Measurements from ENCODE around the gene C1QTNF6. TPM values are rescaled to one million over a fixed set of nuclear protein-coding genes. Genes with fewer than 3 reads are reported as not detected.

The C1QTNF6 gene
- total and polyA plus RNA-seq, 2 donors (not counting 1 experiment from before 2014, with no cell fraction given) = 3.5 to 7.4 TPM

- H3K27ac ChIP-seq (ENCODE audit: insufficient read depth, low read length) = peak overlapping the region; percentile 44
- H3K4me1 ChIP-seq (ENCODE audit: control insufficient read depth, extremely low read depth, insufficient read depth, low read length) = peaks cover 18% of the 10 kb centered on the region
- TF ChIP-seq EZH2 (IDR thresholded peaks at IDR 0.05; ENCODE audit: low read length, missing control alignments) (no peak), CTCF (conservative IDR thresholded peaks at IDR 0.05 in 1 of 2, IDR thresholded peaks at IDR 0.05 in 1 of 2; ENCODE audit: low read depth in 1 of 2, low read length in 2 of 2) (no peak)
- no peak overlapping the region for H3K4me3 ChIP-seq (replicated peaks in 1 of 4; ENCODE audit: control extremely low read depth in 1 of 4, insufficient read depth in 1 of 4, low read depth in 3 of 4, low read length in 4 of 4)
- no peaks in the 10 kb centered on the region for H4K20me1 ChIP-seq (ENCODE audit: control insufficient read depth, extremely low read depth, insufficient read depth, low read length)
- H3K36me3 ChIP-seq (ENCODE audit: control insufficient read depth, insufficient read depth, low read length) = no peaks in the 10 kb centered on the region
- H3K79me2 ChIP-seq (ENCODE audit: control insufficient read depth, insufficient read depth, low read length) = no peaks in the 10 kb centered on the region
- peak in 1 of 2 donors; percentile 74 for DNase-seq (ENCODE audit: low read depth in 2 of 2)
- H3K9me3 ChIP-seq (ENCODE audit: control insufficient read depth, insufficient read depth, low read depth, low read length) = no peaks in the 10 kb centered on the region
- H3K4me2 ChIP-seq (ENCODE audit: extremely low read depth, insufficient read depth, low read length) = no peak overlapping the region
- H3K27me3 ChIP-seq (ENCODE audit: control insufficient read depth, insufficient read depth, low read length) = no peaks in the 10 kb centered on the region
- no peak overlapping the region for H2AFZ ChIP-seq (ENCODE audit: low read length)
- no peak overlapping the region for H3K9ac ChIP-seq (ENCODE audit: insufficient read depth, low read length)
Measured at GRCh38 chr22:37229805-37230672, 42.0 kb upstream of the C1QTNF6 start.

- Histone ChIP-seq H4K20me1 (ENCODE audit: control insufficient read depth, extremely low read depth, insufficient read depth, low read length) (no peaks in the 10 kb centered on the region), H3K4me1 (ENCODE audit: control insufficient read depth, extremely low read depth, insufficient read depth, low read length) (peaks cover 18% of the 10 kb centered on the region), H3K79me2 (ENCODE audit: control insufficient read depth, insufficient read depth, low read length) (no peaks in the 10 kb centered on the region), H3K36me3 (ENCODE audit: control insufficient read depth, insufficient read depth, low read length) (no peaks in the 10 kb centered on the region), H3K27me3 (ENCODE audit: control insufficient read depth, insufficient read depth, low read length) (no peaks in the 10 kb centered on the region), H3K4me2 (ENCODE audit: extremely low read depth, insufficient read depth, low read length) (no peak overlapping the region), H3K9ac (ENCODE audit: insufficient read depth, low read length) (no peak overlapping the region), H3K4me3 (replicated peaks in 1 of 4; ENCODE audit: control extremely low read depth in 1 of 4, insufficient read depth in 1 of 4, low read depth in 3 of 4, low read length in 4 of 4) (no peak overlapping the region), H3K27ac (ENCODE audit: insufficient read depth, low read length) (peak overlapping the region; percentile 44), H3K9me3 (ENCODE audit: control insufficient read depth, insufficient read depth, low read depth, low read length) (no peaks in the 10 kb centered on the region), H2AFZ (ENCODE audit: low read length) (no peak overlapping the region)
- no peak for TF ChIP-seq CTCF (conservative IDR thresholded peaks at IDR 0.05 in 1 of 2, IDR thresholded peaks at IDR 0.05 in 1 of 2; ENCODE audit: low read depth in 1 of 2, low read length in 2 of 2)
- no peak for TF ChIP-seq EZH2 (IDR thresholded peaks at IDR 0.05; ENCODE audit: low read length, missing control alignments)
- DNase-seq (ENCODE audit: low read depth in 2 of 2) = peak; percentile 86 to 90
Measured at GRCh38 chr22:37229012-37229804, 41.2 kb upstream of the C1QTNF6 start.

Data from fibroblast of lung (primary cell).